SKM-1 (cell line): ENCODE results near the gene SPG11.
A peak's percentile ranks its signal among the peaks of the same experiment; 100 is the strongest.
"Not testable (repeated sequence)": the region's sequence is repeated elsewhere in the genome, so short reads cannot be mapped to it uniquely, and the experiment has no call there.

Experiments
- DNase-seq: peaks from one replicate; lab custom pipeline; 2025; ENCODE audit not compliant: unreplicated experiment; lab: John Stamatoyannopoulos, UW

Gene SPG11

DNA sequence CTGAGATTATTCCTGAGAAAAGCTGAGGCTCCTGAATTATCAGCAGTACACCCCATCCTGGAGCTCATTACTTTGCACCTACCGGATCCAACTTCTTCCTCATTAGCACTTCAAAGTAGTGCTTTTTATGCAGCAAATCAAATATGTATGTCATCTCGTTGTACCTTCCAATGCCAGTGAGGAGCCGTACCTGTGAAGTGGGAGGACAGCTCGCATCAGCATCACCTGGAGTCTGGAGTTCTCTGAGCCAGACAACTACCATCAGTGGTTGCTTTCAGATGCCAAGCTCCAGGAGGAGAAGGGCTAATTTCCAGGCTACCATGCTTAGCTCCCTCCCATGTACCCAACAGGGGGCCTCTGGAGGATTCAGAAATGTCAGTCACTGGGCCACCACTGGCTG lies 94.1 kb downstream of the SPG11 start:
- no peak for DNase-seq

DNA sequence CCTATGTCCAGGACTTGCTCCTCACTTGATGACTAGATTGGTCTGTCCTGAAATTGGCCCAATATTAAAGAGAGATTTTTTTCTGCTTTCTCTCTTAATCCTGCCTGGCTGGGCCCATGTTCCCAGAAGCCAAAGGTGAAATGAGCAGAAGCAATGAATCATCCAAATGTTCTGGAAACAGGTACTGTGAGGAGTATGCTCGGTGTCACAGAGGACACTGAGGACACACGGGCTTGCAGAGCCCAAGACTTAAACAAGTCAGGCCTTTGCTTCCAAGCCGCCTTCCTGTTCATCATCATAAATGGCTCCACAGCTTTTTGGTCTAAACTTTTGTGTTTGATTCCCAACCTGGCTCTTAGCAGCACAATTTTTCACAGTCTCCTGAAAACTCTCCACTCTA lies 95.1 kb downstream of the SPG11 start:
- DNase-seq, result no peak

DNA sequence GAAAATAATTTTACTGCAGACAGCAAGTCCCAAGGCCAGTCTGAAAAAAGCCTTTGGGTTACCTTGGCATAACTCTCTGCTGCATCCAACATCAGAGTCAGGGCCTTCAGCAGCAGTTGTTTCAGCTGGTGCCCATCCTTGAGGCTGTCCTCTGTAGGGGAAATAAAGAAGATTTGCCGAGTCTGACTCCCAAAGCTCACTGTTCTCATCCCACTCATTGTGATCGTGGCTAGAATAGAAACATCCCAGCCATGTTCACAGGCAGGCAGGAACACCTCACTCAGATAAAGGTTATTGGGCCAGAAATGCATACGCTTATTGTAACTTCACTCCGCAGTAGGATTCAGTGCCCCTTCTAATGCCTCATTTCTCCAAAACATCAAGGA lies 97.3 kb downstream of the SPG11 start:
- no peak for DNase-seq

DNA sequence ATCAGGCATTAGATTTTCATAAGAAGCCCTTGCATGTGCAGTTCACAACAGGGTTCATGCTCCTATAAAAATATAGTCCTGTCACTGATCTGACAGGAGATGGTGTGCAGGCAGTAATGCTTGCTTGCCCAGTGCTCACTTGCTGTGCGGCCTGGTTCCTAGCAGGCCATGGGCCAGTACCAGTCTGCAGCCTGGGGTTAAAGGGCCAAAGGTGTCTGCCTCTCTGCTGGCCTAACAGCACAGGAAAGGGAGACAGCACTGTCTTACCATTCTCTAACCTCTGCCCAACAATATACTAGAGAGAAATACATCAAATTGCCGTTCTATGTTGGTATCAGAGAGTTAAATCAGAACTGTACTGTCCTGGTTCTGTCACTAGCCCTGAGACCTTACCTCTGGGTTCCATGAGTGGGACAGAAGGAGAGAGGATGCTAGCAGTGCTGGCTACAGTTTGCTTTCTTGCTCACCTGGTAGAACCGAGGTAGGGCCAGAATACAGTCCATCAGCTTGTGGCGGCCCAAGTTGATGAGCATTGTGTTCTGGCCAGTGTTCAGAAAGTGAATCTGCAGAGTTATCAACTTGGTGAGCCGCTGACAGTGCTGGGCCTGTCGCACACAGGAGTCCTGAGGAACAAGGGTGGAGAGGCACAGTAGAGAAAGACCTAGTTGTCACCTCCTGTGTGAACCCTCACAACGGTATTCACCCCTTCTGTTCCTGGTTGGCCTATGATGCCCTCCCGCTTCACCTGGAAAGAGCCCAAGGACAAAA lies 97.9 kb downstream of the SPG11 start:
- no peak for DNase-seq

GRCh38 chr15:44560926-44561325 lies 102.5 kb downstream of the SPG11 start:
- DNase-seq, result not testable (repeated sequence)

- DNase-seq, result no peak
Observed at GRCh38 chr15:44554934-44555723, 108.3 kb downstream of the SPG11 start.

GRCh38 chr15:44550734-44551133 lies 112.7 kb downstream of the SPG11 start:
- no peak for DNase-seq

DNA sequence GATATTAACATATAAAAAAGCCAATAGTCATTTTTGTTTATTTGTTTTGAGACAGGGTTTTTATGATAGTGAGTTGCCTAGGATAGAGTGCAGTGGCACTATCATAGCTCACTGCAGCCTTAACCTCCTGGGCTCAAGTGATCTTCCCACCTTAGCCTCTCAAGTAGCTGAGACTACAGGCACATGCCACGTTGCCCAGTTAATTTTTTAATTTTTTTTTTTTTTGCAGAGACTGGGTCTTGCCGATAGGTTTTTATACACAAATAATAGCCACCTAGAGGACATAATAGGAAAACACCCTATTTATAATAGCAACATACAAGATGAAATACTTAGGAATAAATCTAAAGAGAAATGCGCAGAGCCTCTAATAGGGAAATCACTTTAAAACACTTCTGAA lies 113.2 kb downstream of the SPG11 start:
- no peak for DNase-seq

GRCh38 chr15:44549152-44549551 lies 114.3 kb downstream of the SPG11 start:
- DNase-seq, result not testable (repeated sequence)

DNA sequence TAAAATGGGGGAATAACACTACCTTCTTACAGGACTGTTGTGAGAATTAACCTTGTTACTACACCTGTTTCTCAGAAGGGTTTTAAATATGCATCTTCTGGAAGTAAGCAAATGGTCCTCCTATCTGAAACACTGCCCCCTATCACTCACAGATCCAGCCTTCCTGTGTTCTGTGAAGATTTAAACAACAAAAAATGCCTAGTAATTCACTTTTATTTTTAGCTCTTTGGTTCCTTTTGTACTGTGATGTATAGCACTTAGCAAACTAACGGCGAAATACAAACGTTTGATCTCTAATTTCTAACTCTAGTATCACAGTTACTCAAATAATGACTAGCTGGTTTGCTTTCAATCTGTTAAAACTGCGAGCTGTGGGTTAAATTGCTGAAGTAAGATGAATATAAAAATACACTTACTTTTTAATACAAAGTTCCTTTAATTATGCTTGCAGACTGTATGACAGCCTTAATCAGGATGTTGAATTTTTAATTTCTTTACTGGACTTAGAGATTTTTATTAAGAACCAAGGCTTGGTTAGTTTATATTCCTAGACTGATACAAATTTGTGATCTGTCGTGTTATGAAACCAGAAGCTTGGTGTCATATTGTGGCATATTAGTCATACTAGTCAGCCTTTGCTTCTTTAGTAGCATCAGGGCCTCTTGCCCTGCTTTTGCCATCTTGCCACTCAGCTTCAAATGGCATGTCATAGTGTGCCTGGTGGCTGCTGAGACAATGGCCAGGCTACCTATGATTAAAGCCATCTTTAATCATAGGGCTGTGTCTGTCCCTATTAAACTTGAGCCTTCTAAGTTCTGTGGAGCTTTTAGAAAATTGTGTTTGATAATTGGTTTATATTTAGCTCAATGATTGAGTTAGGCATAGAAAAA lies 117.3 kb downstream of the SPG11 start:
- DNase-seq, result no peak

GRCh38 chr15:44544745-44545144 lies 118.7 kb downstream of the SPG11 start:
- not testable (repeated sequence) for DNase-seq

- DNase-seq, result no peak
Observed at GRCh38 chr15:44542596-44542995, 120.9 kb downstream of the SPG11 start.

GRCh38 chr15:44541282-44541958 lies 122.0 kb downstream of the SPG11 start:
- no peak for DNase-seq

- no peak for DNase-seq
Observed at GRCh38 chr15:44537735-44538240, 125.7 kb downstream of the SPG11 start.

DNA sequence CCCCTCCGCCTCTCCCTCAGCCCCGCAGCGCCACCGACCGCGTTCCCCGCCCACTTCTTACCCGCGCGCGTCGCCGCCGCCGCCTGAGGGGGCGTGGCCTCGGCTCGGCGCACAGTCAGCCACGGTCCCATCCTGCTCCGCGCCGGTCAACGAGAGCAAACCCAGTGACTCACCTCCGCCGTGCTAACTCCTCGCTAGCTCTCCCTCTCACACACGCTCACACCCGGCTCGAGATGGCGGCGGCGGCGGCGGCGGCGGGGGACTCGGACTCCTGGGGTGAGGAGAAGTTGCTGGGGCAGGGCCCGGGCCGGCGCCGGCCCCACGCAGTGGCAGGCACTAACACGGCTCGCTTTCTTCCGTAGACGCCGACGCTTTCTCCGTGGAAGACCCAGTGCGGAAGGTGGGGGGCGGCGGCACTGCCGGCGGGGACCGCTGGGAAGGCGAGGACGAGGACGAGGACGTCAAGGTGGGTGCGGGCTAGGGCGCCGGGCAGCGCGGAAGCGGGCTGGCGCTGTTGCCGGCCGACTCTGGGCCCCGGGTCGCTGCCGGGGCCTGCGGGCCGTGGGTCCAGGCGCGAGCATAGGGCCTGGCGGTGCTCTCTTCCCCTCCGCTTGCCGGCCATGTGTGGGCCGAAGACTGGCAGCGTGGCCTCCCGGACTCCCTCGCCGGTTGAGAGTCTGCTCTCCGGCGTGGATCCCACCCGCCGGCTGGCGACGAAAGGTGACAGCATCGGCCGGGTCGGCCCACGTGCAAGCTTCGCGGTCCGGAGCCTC lies 126.3 kb downstream of the SPG11 start, which contains the start of gene EIF3J:
Gene EIF3J (plus strand): TSS at position 186 of the 773 bp plus-strand sequence. CDS start 48 bp downstream, at position 234.
- peak; percentile 89 for DNase-seq

GRCh38 chr15:44536302-44536961 lies 127.0 kb downstream of the SPG11 start:
- peak; percentile 57 for DNase-seq

GRCh38 chr15:44535523-44536301 lies 127.8 kb downstream of the SPG11 start:
- DNase-seq, result no peak

DNA sequence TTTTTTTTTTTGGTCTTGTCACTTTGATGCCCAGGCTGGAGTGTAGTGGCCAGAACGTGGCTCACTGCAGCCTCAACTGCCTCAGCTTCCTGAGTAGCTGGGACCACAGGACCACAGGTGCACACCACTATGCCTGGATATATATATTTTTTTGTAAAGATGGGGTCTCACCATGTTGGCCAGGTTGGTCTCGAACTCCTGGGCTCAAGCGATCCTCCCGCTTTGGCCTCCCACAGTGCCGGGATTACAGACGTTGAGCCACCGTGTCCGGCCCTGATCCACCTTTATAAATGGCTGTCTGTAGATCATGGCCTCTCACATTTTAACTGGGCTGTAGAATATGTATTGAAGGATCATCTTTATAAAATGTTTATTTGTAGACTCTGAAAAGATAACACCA lies 128.4 kb downstream of the SPG11 start:
- DNase-seq, result no peak
